Measurements from ENCODE around the gene SEMA6A.

GRCh38 chr5:116622375-116623050 is 47.9 kb upstream of the SEMA6A start:
- TF ChIP-seq CTCF (IDR thresholded peaks at IDR 0.05) = no peak
- TF ChIP-seq POLR2A (IDR thresholded peaks at IDR 0.05) = no peak

Data from right lobe of liver (tissue), 4 donors.